Endodermal cell (in vitro differentiated cells): ENCODE results near the gene YPEL5. TPM values are rescaled to one million over a fixed set of nuclear protein-coding genes. Genes with fewer than 3 reads are reported as not detected.
A peak's percentile ranks its signal among the peaks of the same experiment; 100 is the strongest.

Experiments
- DNase-seq: peaks from one replicate; pipeline ENCODE4 v3.0.0-alpha.2; 2017
- H3K27ac ChIP-seq: 2 replicates; pipeline ENCODE4 v1.5.1; 2013; ENCODE audit warnings: mild to moderate bottlenecking, low read depth, low read length, moderate library complexity
- H3K27me3 ChIP-seq: 2 replicates; pipeline ENCODE4 v1.6.1; 2013; ENCODE audit warnings: mild to moderate bottlenecking, low read length, moderate library complexity; ENCODE audit not compliant: insufficient read depth, control insufficient read depth, poor library complexity, severe bottlenecking
- H3K36me3 ChIP-seq: 2 replicates; pipeline ENCODE4 v1.7.0; 2013; ENCODE audit warnings: mild to moderate bottlenecking, low read length, moderate library complexity; ENCODE audit not compliant: control insufficient read depth, insufficient read depth
- H3K4me1 ChIP-seq: one replicate; pipeline ENCODE4 v1.7.0; 2013; ENCODE audit warnings: low read length; ENCODE audit not compliant: control insufficient read depth, insufficient read depth
- H3K4me3 ChIP-seq: 2 replicates; pipeline ENCODE4 v1.5.1; 2013; ENCODE audit warnings: mild to moderate bottlenecking, low read length, moderate library complexity
- H3K9ac ChIP-seq: 2 replicates; pipeline ENCODE4 v1.6.1; 2013; ENCODE audit warnings: mild to moderate bottlenecking, low read length, moderate library complexity; ENCODE audit not compliant: poor library complexity, severe bottlenecking; ENCODE audit errors: extremely low read depth
- H3K9me3 ChIP-seq: 2 replicates; pipeline ENCODE4 v1.6.1; 2013; ENCODE audit warnings: mild to moderate bottlenecking, low read length, moderate library complexity; ENCODE audit not compliant: control insufficient read depth
- H3K27ac Mint-ChIP-seq: 2 replicates; pipeline ENCODE4 v1.8.0; 2020; ENCODE audit warnings: mixed read lengths
- H3K27me3 Mint-ChIP-seq: 2 replicates; pipeline ENCODE4 v1.8.0; 2021; ENCODE audit warnings: mild to moderate bottlenecking, mixed read lengths; ENCODE audit not compliant: insufficient read depth
- H3K36me3 Mint-ChIP-seq: 2 replicates; pipeline ENCODE4 v1.8.0; 2020; ENCODE audit warnings: low read depth, mixed read lengths
- H3K4me1 Mint-ChIP-seq: 2 replicates; pipeline ENCODE4 v1.8.0; 2020; ENCODE audit warnings: mixed read lengths
- H3K4me3 Mint-ChIP-seq: 2 replicates; pipeline ENCODE4 v1.8.0; 2020; ENCODE audit warnings: mild to moderate bottlenecking, moderate library complexity, mixed read lengths
- H3K9me3 Mint-ChIP-seq: 2 replicates; pipeline ENCODE4 v1.8.0; 2020; ENCODE audit warnings: mild to moderate bottlenecking, mixed read lengths
- WGBS, 2 experiments: methylation state at CpG; one replicate each; pipeline versions ENCODE4 v1.1.5 to v1.1.7; 2013; ENCODE audit warnings: missing lambda C conversion rate in 2 of 2, mixed read lengths in 1 of 2; ENCODE audit not compliant: insufficient coverage in 1 of 2, insufficient read length in 1 of 2; 5-methylcytosine and 5-hydroxymethylcytosine counted together
- total RNA-seq, 2 donors: library from RNA; stranded (reverse); fragmentation: NEBNext Ultra II Directional in 1 of 2; extraction: Animal tissue kit (Norgen Biotek cat#: 25700) in 1 of 2; gene quantifications; 2 replicates in 1 of 2; 3 replicates in 1 of 2; pipeline ENCODE4 v1.2.1, GENCODE V29; 2021
- TF ChIP-seq, protein P1 (sequence below): fragments of 200-600 bp; sonication (generic); conservative IDR thresholded peaks from 2 replicates; pipeline ENCODE4 v1.5.0; 2021; ENCODE audit warnings: antibody characterized with exemption, mild to moderate bottlenecking

Gene YPEL5
- total RNA-seq, 2 donors from 2014 or later, result 80.1 to 97.2 TPM

DNA sequence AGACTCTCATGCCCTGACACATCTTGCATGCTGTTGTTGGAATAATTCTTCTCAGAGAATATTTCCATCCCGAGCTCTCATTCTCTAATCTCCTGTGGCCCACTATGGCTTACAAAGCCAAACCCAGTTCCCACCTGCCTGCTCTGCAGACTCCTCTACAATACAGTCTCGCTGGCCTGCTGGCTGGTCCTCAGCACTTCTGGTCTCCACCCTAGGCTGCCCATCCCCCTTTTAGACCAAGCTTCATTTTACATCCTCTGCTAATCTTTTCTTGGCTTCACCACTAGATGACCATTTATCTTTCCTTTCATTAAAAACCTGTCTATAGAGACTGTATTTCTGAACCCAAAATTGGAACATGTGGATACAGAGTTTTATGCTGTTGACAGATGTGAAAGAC is 42.5 kb upstream of the YPEL5 start:
- H3K36me3 Mint-ChIP-seq, result no peaks in the 10 kb centered on the region
- no peaks in the 10 kb centered on the region for H3K4me1 Mint-ChIP-seq
- no peak overlapping the region for H3K27ac ChIP-seq
- WGBS, 2 experiments, result 79 to 100% methylated on average over 1 to 2 of the region's 2 CpGs
- no peak overlapping the region for H3K9ac ChIP-seq
- H3K4me3 ChIP-seq, result no peak overlapping the region
- no peak for DNase-seq
- H3K27ac Mint-ChIP-seq, result no peak overlapping the region
- H3K36me3 ChIP-seq, result no peaks in the 10 kb centered on the region
- TF ChIP-seq, protein P1, sequence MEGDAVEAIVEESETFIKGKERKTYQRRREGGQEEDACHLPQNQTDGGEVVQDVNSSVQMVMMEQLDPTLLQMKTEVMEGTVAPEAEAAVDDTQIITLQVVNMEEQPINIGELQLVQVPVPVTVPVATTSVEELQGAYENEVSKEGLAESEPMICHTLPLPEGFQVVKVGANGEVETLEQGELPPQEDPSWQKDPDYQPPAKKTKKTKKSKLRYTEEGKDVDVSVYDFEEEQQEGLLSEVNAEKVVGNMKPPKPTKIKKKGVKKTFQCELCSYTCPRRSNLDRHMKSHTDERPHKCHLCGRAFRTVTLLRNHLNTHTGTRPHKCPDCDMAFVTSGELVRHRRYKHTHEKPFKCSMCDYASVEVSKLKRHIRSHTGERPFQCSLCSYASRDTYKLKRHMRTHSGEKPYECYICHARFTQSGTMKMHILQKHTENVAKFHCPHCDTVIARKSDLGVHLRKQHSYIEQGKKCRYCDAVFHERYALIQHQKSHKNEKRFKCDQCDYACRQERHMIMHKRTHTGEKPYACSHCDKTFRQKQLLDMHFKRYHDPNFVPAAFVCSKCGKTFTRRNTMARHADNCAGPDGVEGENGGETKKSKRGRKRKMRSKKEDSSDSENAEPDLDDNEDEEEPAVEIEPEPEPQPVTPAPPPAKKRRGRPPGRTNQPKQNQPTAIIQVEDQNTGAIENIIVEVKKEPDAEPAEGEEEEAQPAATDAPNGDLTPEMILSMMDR, result no peak
- no peak overlapping the region for H3K4me3 Mint-ChIP-seq
- no peaks in the 10 kb centered on the region for H3K9me3 ChIP-seq
- H3K27me3 Mint-ChIP-seq, result no peaks in the 10 kb centered on the region
- no peaks in the 10 kb centered on the region for H3K9me3 Mint-ChIP-seq
- no peaks in the 10 kb centered on the region for H3K27me3 ChIP-seq
- no peaks in the 10 kb centered on the region for H3K4me1 ChIP-seq

DNA sequence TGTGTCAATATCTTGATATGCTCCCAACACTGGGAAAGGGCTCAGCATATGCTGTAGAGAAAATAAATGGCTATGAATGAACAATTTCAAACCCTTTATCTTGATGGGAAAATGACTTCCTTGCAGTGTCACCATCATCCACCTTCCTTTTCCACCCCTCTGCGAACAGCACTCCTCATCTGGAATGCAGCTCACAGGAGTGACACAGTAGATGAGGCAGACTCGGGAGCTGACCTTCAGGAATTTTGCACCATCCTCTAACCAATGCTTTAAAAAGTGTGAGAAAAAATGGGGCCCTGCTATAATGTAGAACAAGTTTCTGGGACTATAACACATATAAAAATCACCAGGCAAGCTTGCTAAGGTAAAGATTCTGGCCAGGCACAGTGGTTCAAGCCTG is 41.3 kb upstream of the YPEL5 start:
- TF ChIP-seq, protein P1, result no peak
- Histone ChIP-seq H3K9ac (no peak overlapping the region), H3K4me1 (no peaks in the 10 kb centered on the region), H3K27me3 (no peaks in the 10 kb centered on the region), H3K9me3 (no peaks in the 10 kb centered on the region), H3K27ac (no peak overlapping the region), H3K36me3 (no peaks in the 10 kb centered on the region), H3K4me3 (no peak overlapping the region)
- 94% methylated on average over 2 of the region's 2 CpGs; no CpG with 5 or more reads in 1 of the 2 experiments for WGBS, 2 experiments
- H3K9me3 Mint-ChIP-seq, result no peaks in the 10 kb centered on the region
- no peak overlapping the region for H3K27ac Mint-ChIP-seq
- no peak overlapping the region for H3K4me3 Mint-ChIP-seq
- no peak for DNase-seq
- H3K4me1 Mint-ChIP-seq, result no peaks in the 10 kb centered on the region
- no peaks in the 10 kb centered on the region for H3K27me3 Mint-ChIP-seq
- no peaks in the 10 kb centered on the region for H3K36me3 Mint-ChIP-seq

DNA sequence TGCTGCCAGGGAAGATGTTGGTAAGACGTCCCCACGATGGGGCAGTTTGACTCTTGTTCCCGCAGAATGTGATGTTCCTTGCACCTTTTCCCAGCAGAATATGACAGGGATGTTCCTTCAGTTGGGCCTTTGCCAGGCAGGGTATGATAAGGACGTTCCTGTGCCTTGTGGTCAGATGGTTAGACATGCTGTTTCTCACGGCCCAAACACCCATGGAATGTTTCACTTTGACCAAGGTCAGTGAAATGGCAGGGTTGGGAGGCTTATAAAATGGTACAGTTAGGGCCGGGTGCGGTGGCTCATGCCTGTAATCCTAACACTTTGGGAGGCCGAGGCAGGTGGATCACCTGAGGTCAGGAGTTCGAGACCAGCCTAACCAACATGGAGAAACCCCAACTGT is 40.3 kb upstream of the YPEL5 start:
- Histone ChIP-seq H3K4me1 (no peaks in the 10 kb centered on the region), H3K27ac (no peak overlapping the region), H3K36me3 (no peaks in the 10 kb centered on the region), H3K9me3 (no peaks in the 10 kb centered on the region), H3K9ac (no peak overlapping the region), H3K4me3 (no peak overlapping the region), H3K27me3 (no peaks in the 10 kb centered on the region)
- Mint-ChIP-seq H3K27ac (no peak overlapping the region), H3K4me1 (no peaks in the 10 kb centered on the region), H3K9me3 (no peaks in the 10 kb centered on the region), H3K36me3 (no peaks in the 10 kb centered on the region), H3K4me3 (no peak overlapping the region), H3K27me3 (no peaks in the 10 kb centered on the region)
- TF ChIP-seq, protein P1, result no peak
- WGBS, 2 experiments, result 89 to 95% methylated on average over 8 to 9 of the region's 9 CpGs
- DNase-seq, result peak; percentile 39
